ENCODE results near the gene MAGI2.

GRCh38 chr7:79050603-79051002, 402.9 kb downstream of the MAGI2 start:
- TF ChIP-seq CTCF (IDR thresholded peaks at IDR 0.05) (no peak), POLR2AphosphoS5 (IDR thresholded peaks at IDR 0.05) (no peak), POLR2A (IDR thresholded peaks at IDR 0.05) (no peak)

All from breast epithelium (tissue), 3 donors.